ENCODE measurements around the gene ACSM3.

GRCh38 chr16:20766294-20766693 lies 2.5 kb downstream of the ACSM3 start:
- TF ChIP-seq, protein P1, sequence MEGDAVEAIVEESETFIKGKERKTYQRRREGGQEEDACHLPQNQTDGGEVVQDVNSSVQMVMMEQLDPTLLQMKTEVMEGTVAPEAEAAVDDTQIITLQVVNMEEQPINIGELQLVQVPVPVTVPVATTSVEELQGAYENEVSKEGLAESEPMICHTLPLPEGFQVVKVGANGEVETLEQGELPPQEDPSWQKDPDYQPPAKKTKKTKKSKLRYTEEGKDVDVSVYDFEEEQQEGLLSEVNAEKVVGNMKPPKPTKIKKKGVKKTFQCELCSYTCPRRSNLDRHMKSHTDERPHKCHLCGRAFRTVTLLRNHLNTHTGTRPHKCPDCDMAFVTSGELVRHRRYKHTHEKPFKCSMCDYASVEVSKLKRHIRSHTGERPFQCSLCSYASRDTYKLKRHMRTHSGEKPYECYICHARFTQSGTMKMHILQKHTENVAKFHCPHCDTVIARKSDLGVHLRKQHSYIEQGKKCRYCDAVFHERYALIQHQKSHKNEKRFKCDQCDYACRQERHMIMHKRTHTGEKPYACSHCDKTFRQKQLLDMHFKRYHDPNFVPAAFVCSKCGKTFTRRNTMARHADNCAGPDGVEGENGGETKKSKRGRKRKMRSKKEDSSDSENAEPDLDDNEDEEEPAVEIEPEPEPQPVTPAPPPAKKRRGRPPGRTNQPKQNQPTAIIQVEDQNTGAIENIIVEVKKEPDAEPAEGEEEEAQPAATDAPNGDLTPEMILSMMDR (conservative IDR thresholded peaks at IDR 0.05 in 1 of 2, IDR thresholded peaks at IDR 0.05 in 1 of 2; ENCODE audit: extremely low read depth in 1 of 2, insufficient read depth in 1 of 2, low read depth in 1 of 2, low read length in 2 of 2) = no peak
- TF ChIP-seq EZH2 (IDR thresholded peaks at IDR 0.05; ENCODE audit: borderline replicate concordance, low read length) = no peak
